OCI-LY3 (cell line): Measurements from ENCODE around the gene FUT8.

Experiments
- H2AFZ ChIP-seq: fragments of 200-600, 300-600 bp; shearing (Covaris generic); 2 replicates; pipeline ENCODE4 v1.6.0; 2014; ENCODE audit warnings: antibody characterized with exemption, low read depth, low read length
- H3K27ac ChIP-seq: fragments of 200-600, 300-600 bp; sonication (generic); 2 replicates; pipeline ENCODE4 v1.5.1; 2014; ENCODE audit warnings: mild to moderate bottlenecking, low read length, moderate library complexity, mixed read lengths
- H3K27me3 ChIP-seq: fragments of 200-600, 300-600 bp; sonication (generic); 2 replicates; pipeline ENCODE4 v1.6.1; 2014; ENCODE audit warnings: low read depth, low read length, mixed read lengths
- H3K36me3 ChIP-seq: fragments of 200-600, 300-600 bp; sonication (generic); replicated peaks from 2 replicates; pipeline ENCODE3; 2014; ENCODE audit warnings: low read depth, low read length, mixed read lengths
- H3K4me1 ChIP-seq: fragments of 300-600, 200-600 bp; sonication (generic); 2 replicates; pipeline ENCODE4 v1.6.1; 2014; ENCODE audit warnings: low read length, mixed read lengths
- H3K4me2 ChIP-seq: fragments of 200-600, 300-600 bp; sonication (generic); 2 replicates; pipeline ENCODE4 v1.6.1; 2014; ENCODE audit warnings: low read length, mixed read lengths
- H3K4me3 ChIP-seq: fragments of 300-600, 200-600 bp; sonication (generic); 2 replicates; pipeline ENCODE4 v1.5.1; 2014; ENCODE audit warnings: antibody characterized with exemption, mild to moderate bottlenecking, low read length, moderate library complexity
- H3K79me2 ChIP-seq: fragments of 300-600, 200-600 bp; shearing (Covaris generic); 2 replicates; pipeline ENCODE4 v1.6.1; 2014; ENCODE audit warnings: mild to moderate bottlenecking, low read length, mixed read lengths
- H3K9ac ChIP-seq: fragments of 300-600, 200-600 bp; shearing (Covaris generic); 2 replicates; pipeline ENCODE4 v1.6.0; 2014; ENCODE audit warnings: mild to moderate bottlenecking, low read length, moderate library complexity
- H3K9me3 ChIP-seq: fragments of 200-600, 300-600 bp; shearing (Covaris generic); 2 replicates; pipeline ENCODE4 v1.6.1; 2014; ENCODE audit warnings: low read length, mixed read lengths; ENCODE audit not compliant: insufficient read depth
- H4K20me1 ChIP-seq: fragments of 200-600, 300-600 bp; sonication (generic); 2 replicates; pipeline ENCODE4 v1.6.1; 2016; ENCODE audit warnings: low read length, mixed read lengths; ENCODE audit not compliant: insufficient read depth
- CTCF ChIP-seq: fragments of 200-600, 300-600 bp; sonication (generic); IDR thresholded peaks from 2 replicates; pipeline ENCODE4 v1.5.1; 2014; ENCODE audit warnings: antibody characterized with exemption, low read length, low read depth
- EZH2phosphoT487 ChIP-seq: fragments of 200-600 bp; shearing (Covaris generic); IDR thresholded peaks from 2 replicates; pipeline ENCODE4 v1.6.1; 2018; ENCODE audit warnings: antibody characterized with exemption, mixed run types, low read depth

Gene FUT8

DNA sequence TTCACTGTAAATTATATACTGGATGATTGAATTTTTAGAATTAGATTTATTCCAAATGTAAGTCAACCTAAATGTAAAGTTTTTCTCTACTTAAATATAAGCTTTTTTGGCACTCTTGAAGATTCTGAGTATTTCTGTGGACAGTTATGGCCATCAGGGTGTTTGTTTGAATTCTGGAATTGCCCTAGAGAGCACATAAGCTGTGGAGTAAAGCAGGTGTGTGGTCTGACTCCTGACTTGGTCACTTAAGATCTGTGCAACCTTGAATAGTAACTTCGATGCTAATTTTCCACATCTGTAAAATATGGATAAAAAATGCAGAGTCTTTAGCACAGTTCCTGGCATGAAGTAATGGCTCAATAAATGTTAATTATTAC, 64.4 kb downstream of the FUT8 start:
- Histone ChIP-seq H4K20me1 (no peaks in the 10 kb centered on the region), H2AFZ (no peak overlapping the region), H3K4me3 (peak overlapping the region; percentile 25; the same call in 1 of the 2 replicates), H3K4me2 (peak overlapping the region; percentile 59), H3K36me3 (no peaks in the 10 kb centered on the region), H3K9me3 (no peaks in the 10 kb centered on the region), H3K9ac (no peak overlapping the region), H3K27ac (peak overlapping the region; percentile 16; the same call in 1 of the 2 replicates), H3K4me1 (peaks cover 51% of the 10 kb centered on the region), H3K27me3 (peaks cover 36% of the 10 kb centered on the region), H3K79me2 (no peaks in the 10 kb centered on the region)
- no peak for TF ChIP-seq CTCF
- TF ChIP-seq EZH2phosphoT487: no peak

GRCh38 chr14:65478017-65478416, 65.5 kb downstream of the FUT8 start:
- H3K27me3 ChIP-seq: peaks cover 36% of the 10 kb centered on the region
- no peak overlapping the region; the same call in 1 of the 2 replicates for H3K4me2 ChIP-seq
- no peaks in the 10 kb centered on the region for H3K9me3 ChIP-seq
- H3K27ac ChIP-seq: no peak overlapping the region
- peaks cover 55% of the 10 kb centered on the region for H3K4me1 ChIP-seq
- no peak overlapping the region for H2AFZ ChIP-seq
- no peaks in the 10 kb centered on the region for H4K20me1 ChIP-seq
- H3K4me3 ChIP-seq: no peak overlapping the region
- H3K9ac ChIP-seq: no peak overlapping the region
- no peaks in the 10 kb centered on the region for H3K79me2 ChIP-seq
- no peak for TF ChIP-seq CTCF
- TF ChIP-seq EZH2phosphoT487: no peak
- H3K36me3 ChIP-seq: no peaks in the 10 kb centered on the region

- Histone ChIP-seq H3K27me3 (peaks cover 30% of the 10 kb centered on the region), H3K4me2 (peak overlapping the region; percentile 2; the same call in 1 of the 2 replicates), H2AFZ (no peak overlapping the region), H3K27ac (no peak overlapping the region), H3K4me1 (peaks cover 59% of the 10 kb centered on the region), H3K9ac (no peak overlapping the region), H4K20me1 (no peaks in the 10 kb centered on the region), H3K9me3 (no peaks in the 10 kb centered on the region), H3K36me3 (no peaks in the 10 kb centered on the region), H3K79me2 (no peaks in the 10 kb centered on the region), H3K4me3 (no peak overlapping the region)
- TF ChIP-seq CTCF (no peak), EZH2phosphoT487 (no peak)
Observed at GRCh38 chr14:65478596-65478995, 66.1 kb downstream of the FUT8 start.

DNA sequence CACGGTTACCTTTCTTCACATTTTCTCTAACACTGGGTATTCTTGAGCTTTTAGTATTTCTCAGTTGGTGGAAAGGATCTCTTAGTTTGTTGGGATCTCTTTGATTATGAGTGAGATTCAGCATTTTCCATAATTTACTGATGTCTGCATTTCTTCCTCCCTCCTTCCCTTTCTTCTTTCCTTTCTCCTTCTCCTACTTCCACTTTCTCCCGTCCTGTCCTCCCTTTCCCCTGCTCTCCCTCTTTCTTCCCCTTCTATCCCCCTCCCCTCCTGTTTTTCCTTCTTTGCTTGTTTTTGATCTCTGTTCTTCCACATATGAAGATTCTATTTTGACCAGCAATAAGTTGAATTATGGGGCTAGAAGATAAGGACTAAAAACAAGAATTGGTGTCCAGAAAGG, 66.9 kb downstream of the FUT8 start:
- H3K4me1 ChIP-seq: peaks cover 62% of the 10 kb centered on the region
- H3K9me3 ChIP-seq: no peaks in the 10 kb centered on the region
- H3K4me2 ChIP-seq: no peak overlapping the region
- H3K79me2 ChIP-seq: no peaks in the 10 kb centered on the region
- no peak overlapping the region for H2AFZ ChIP-seq
- TF ChIP-seq EZH2phosphoT487: no peak
- no peak for TF ChIP-seq CTCF
- no peak overlapping the region for H3K27ac ChIP-seq
- H3K27me3 ChIP-seq: peaks cover 26% of the 10 kb centered on the region
- no peak overlapping the region for H3K9ac ChIP-seq
- no peak overlapping the region for H3K4me3 ChIP-seq
- no peaks in the 10 kb centered on the region for H4K20me1 ChIP-seq
- H3K36me3 ChIP-seq: no peaks in the 10 kb centered on the region
